ENCODE data around the gene SUPT20HL2.
"Not testable (repeated sequence)": the region's sequence is repeated elsewhere in the genome, so short reads cannot be mapped to it uniquely, and the experiment has no call there.

SUPT20HL2 gene

DNA sequence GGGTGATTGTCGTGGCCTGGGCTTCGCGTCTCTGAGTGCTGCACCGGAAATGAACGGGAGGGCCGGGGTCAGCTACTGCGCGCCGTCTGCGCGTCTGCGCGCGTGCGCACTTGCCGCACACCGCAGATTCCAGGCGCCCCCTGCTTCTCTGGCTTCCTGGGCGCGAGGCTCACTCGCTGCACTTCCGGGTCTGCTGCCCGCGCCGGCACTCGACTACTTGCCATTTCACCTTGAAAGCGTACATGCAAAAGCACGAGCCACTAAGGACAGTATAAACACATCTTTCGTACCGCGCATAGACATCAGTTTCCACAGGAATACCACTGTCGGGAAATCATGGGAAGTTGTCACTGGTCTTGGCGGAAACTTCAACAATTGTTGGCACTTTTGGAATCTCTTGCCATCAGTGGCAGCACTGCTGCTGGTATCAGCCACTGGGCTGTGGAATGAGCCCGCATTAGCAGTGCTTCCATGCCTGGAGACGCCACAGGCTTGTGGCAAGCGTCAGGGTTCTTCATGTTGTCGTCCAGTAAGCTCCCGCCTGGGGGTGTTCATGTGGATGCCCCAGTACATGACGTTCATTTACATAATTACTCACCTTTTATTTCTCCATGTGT lies at the start of gene SUPT20HL2:
Gene SUPT20HL2, minus strand, starts transcription at position 51 of the 617 bp plus-strand sequence. CDS start 754 bp downstream, outside the sequence.
- TF ChIP-seq, protein P1, sequence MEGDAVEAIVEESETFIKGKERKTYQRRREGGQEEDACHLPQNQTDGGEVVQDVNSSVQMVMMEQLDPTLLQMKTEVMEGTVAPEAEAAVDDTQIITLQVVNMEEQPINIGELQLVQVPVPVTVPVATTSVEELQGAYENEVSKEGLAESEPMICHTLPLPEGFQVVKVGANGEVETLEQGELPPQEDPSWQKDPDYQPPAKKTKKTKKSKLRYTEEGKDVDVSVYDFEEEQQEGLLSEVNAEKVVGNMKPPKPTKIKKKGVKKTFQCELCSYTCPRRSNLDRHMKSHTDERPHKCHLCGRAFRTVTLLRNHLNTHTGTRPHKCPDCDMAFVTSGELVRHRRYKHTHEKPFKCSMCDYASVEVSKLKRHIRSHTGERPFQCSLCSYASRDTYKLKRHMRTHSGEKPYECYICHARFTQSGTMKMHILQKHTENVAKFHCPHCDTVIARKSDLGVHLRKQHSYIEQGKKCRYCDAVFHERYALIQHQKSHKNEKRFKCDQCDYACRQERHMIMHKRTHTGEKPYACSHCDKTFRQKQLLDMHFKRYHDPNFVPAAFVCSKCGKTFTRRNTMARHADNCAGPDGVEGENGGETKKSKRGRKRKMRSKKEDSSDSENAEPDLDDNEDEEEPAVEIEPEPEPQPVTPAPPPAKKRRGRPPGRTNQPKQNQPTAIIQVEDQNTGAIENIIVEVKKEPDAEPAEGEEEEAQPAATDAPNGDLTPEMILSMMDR (IDR thresholded peaks at IDR 0.05; ENCODE audit: low read depth, low read length, missing control alignments) = no peak
- DNase-seq (ENCODE audit: low read depth) = no peak
- no peak within 1 kb of the TSS for H3K4me3 ChIP-seq (ENCODE audit: low read depth, low read length)

DNA sequence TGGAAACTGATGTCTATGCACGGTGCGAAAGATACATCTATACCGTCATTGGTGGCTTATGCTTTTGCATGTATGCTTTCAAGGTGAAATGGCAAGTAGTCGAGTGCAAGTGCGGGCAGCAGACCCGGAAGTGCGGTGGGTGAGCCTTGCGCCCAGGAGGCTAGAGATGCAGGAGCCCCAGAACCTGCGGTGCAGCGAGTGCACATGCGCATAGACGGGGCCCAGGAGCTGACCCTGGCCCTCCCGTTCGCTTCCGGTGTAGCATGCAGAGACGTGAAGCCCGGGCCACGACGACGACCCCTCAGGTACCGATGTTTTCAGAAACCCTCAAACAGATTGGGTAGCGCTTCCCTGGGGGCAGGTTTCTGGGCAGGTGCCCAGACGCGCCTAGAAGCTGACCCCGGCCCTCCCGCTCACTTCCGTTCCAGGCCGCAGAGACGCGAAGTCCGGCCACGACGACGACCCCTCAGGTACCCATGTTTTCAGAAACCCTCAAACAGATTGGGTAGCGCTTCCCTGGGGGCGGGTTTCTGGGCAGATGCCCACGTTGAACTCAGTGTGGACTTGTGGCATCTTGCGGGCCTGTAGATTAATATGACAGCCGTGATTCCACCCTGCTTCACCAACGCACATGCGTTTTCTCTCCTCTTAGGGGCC lies 48.3 kb upstream of the SUPT20HL2 start:
- not testable (repeated sequence) for DNase-seq (ENCODE audit: low read depth); H3K4me3 ChIP-seq (ENCODE audit: low read depth, low read length)

DNA sequence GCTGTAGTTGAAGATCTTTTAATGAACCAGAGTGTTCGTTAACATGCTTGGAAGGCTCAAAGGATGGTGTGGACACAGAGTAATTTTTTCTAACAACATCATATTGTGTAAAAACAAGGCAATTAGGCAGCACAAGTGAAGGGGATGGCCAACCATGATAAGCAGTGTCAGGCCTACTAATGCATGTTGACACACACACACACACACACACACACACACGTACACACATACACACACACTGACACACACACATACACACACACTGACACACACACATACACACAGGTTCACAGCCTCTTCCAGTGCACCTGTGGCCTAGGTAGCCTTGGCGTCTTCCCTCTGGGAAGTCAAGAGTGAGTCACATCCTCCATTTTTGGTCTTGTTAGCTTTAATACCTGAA lies 46.4 kb upstream of the SUPT20HL2 start, which contains the start of gene SUPT20HL1:
Gene SUPT20HL1, plus strand, starts transcription at position 368 of the 400 bp plus-strand sequence. CDS start 2,122 bp downstream, outside the sequence.
- DNase-seq (ENCODE audit: low read depth) = no peak
- TF ChIP-seq, protein P1 (IDR thresholded peaks at IDR 0.05; ENCODE audit: low read depth, low read length, missing control alignments) = no peak
- H3K4me3 ChIP-seq (ENCODE audit: low read depth, low read length) = no peak within 1 kb of the TSS

DNA sequence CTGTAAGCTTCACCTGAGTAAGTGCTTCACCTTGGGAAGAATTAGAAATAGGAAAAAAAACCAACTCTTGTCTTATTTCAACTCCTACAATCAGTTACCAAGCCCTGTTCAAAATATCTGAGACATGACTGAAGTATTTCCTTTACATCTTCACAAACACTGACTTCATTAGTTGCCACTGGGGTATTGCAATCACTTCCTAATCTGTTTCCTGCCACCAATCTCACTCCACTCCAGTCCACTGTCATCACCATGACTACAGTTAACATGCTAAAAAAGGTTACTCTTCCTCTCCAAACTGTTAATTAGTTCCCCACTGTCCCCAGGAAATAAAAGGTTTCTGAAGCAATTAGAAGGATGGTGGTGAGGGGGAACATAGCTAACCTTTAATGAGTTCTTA lies 43.2 kb upstream of the SUPT20HL2 start:
- no peak overlapping the region for H3K4me3 ChIP-seq (ENCODE audit: low read depth, low read length)
- no peak for DNase-seq (ENCODE audit: low read depth)
- TF ChIP-seq, protein P1 (IDR thresholded peaks at IDR 0.05; ENCODE audit: low read depth, low read length, missing control alignments) = no peak

DNA sequence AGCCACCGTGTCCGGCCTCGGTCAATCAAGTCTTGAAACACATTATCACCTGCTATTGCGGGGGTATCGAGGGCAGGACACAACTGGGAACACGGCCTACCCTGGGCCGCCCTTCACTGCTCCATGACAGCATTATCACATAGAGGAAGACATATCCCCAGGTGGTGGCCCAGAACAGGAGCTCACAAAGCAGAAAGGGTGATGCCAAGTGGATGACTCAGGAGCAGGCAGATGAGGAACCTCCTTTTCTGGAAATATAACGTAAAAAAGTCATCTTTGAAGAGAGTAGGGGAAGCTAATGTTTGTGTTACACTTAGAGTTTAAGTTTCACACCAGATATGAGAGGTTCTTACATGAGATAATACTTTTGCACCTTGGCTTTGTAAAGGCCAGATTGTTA lies 41.2 kb upstream of the SUPT20HL2 start:
- no peak for DNase-seq (ENCODE audit: low read depth)

DNA sequence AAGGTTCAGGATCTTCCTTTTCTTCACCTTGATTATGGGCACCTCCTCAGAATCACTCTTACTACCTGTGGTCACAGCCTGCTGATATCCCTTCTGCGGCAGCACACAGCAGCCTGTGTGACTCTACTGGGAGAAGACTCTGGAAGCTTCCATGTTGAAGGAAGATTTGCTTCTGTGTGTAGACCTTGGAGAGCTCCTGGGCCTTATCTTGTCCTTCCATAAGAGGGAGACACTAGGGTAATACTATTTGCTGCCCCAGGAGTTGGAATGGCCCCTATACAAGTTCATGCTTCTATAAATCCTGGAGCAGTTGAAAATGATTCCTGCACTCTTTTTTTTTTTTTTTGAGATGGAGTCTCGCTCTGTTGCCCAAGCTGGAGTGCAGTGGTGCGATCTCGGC lies 36.3 kb upstream of the SUPT20HL2 start:
- TF ChIP-seq, protein P1 (IDR thresholded peaks at IDR 0.05; ENCODE audit: low read depth, low read length, missing control alignments) = no peak

More for the DNA sequence above, 41.2 kb upstream of the SUPT20HL2 start:
- H3K4me3 ChIP-seq (ENCODE audit: low read depth, low read length) = no peak overlapping the region
- TF ChIP-seq, protein P1 (IDR thresholded peaks at IDR 0.05; ENCODE audit: low read depth, low read length, missing control alignments) = no peak

DNA sequence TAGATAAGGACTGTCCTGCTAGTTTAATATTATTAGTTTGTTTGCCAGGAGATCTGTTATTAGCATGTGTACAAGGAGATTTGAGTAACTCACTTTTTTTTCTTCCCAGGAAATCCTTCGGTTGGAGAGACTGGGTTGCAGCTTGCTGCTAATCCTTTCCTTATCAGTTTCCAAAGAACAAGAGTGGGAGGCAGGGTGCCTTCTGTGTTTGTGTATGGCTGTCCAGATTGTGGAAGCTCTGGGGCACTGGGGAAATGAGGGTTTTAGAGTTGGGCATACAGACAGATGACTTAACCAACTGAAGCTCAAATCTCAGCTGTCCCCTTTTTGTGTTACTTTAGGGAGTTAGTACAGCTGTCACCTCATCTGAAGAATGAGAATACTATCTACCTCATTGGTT lies 34.0 kb upstream of the SUPT20HL2 start:
- H3K4me3 ChIP-seq (ENCODE audit: low read depth, low read length) = no peak overlapping the region
- TF ChIP-seq, protein P1 (IDR thresholded peaks at IDR 0.05; ENCODE audit: low read depth, low read length, missing control alignments) = no peak
- no peak for DNase-seq (ENCODE audit: low read depth)

More for the DNA sequence above, 36.3 kb upstream of the SUPT20HL2 start:
- no peak overlapping the region for H3K4me3 ChIP-seq (ENCODE audit: low read depth, low read length)
- no peak for DNase-seq (ENCODE audit: low read depth)

Measured in GM12864 (cell line).